GM20431 (cell line): ENCODE data around the gene BIRC5.

ENCODE experiments used
- in situ Hi-C: fragments of 300-500 bp; cut with MseI, MboI; formaldehyde crosslinking; loops from one replicate; pipeline ENCODE4 v1.15.0; 2020; ENCODE audit warnings: low sequenced_read_pairs; ENCODE audit not compliant: unreplicated experiment

BIRC5 gene

DNA sequence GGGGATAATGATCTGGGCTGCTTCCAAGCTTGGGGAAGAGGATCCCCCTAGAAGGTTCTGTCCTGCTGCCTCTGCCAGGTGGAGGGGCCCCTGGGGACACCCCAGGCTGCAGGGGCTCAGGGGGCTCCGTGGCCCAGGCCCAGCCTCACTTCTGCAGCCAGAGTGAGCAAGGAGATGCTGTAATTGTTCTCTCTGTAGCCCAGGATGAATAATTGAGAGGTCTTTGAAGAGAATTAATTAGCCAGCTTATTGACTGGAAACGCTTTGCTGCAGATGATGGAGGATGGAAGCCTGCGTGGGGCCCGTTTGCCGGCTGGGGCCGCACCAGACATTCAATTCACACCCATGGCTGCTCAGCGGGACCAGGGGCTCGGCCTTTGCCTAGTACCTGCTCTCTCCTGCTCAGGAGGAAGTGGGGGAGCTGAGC lies 55.9 kb downstream of the BIRC5 start:
- in situ Hi-C loops = no loop called here

DNA sequence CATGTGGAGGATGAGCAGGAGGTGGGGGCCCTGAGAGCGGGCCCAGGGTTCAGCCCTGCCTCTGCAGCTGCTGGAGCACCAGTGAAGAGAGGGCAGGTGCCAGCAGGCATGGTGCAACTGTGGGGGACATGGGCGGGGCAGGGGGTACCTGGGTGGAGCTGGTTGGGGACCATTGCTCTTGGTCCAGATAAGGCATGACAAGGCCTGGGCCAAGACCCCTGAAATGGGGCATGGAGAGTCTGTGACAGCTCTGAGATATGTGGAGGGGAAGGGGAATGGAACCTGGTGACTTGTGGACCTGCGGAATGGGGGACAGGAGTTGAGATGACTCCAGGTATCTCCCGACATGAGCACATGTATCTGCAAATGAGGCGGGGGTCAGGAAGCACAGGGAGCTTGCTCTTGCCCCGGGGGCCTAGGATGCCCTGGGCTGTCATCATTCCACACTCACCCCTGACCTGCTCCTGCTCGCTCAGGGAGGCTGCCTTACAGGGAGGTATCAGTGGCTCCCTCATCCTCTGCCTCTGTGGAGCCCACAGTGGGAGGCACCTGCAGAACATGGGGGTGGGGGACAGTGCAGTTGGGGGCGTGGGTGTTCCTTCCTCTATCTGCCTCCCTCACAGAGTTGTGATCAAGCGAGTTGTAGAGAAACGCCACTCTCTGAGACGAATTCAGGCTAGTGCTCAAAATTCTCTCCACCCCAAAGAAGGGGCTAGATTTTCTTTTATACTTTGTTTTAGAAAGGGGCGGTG lies 57.5 kb downstream of the BIRC5 start:
- in situ Hi-C loops = no loop called here

DNA sequence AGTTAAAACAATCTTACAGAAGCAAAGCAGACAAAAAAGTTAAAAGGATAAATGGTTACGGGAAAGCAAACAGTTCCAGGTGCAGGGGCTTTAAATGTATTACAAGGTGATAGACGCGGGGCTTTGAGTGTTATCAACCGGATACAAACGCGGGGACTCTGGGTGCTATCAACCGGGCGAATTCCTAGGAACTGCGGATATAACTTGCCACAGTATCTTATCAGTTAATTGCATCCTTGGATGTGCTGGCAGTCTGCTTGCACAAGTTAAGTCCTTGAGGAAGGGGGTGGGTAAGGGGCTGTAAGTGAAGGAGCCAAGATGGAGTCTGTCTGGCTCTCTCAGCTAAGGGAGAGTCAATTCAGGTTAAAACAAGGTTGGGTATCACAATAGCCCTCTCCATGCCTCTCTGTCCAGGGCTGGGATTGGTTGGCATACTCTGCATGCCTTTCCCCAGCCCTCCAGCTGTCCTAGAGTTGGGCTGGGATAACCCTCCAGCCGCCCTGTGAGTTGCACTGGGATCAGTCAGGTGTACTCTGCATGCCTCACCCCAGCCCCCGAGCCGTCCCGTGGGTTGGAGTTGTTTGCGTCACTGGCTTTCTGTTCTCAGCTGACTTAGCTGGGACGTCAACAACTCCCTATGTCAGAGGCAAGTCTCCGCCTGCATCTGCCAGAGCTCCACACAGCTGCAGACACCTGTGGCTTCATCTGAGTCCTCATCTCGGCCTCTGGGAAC lies 58.3 kb downstream of the BIRC5 start:
- in situ Hi-C loops = no loop called here

DNA sequence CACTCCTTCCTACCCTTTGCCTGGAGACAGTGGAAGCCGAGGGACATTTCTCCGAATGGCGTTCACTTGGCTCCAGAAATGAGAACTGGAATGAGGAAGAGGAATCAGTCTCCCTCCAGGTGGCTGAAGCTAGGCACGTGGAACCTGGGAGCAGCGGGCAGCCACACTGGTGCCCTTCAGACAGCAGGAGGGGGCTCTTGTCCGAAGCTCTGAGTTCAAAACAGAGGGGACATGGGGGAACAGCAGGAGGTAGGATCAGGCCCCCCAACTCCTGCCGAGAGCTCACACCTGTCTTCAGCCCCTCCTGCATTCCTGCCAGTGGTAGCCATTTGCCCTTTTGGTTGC lies 58.8 kb downstream of the BIRC5 start:
- in situ Hi-C loops = no loop called here

DNA sequence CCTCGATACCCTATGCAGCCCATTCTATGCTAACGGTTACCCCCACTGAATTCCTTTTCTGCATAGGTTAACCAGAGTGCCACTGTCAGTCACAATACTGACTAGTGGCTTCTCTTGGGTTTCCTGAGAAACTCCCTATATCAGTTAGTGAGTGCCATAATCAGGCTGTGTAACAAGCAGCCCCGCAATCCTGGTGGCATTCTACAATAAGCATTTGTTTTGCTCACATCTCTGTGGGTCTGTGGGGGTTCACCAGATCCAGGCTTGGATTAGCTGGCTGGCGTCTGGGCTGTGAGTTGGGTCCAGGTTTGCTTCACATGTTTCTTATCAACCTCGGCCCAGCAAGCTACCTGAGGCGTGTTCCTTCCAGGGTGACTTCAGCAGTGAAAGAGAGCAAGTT lies 59.8 kb downstream of the BIRC5 start:
- in situ Hi-C loops = no loop called here
